GM12892 (cell line): ENCODE data around the gene RTRAF.

Experiments used
- DNase-seq: peaks from one replicate; pipeline ENCODE4 v3.0.0; 2011; ENCODE audit not compliant: insufficient read length
- FAIRE-seq: peaks from 2 replicates; lab custom pipeline; 2011; peaks lifted over from hg19 to GRCh38; lab: Jason Lieb, UNC
- POLR2A ChIP-seq: IDR thresholded peaks from 2 replicates; pipeline ENCODE4 v1.6.1; 2011; ENCODE audit warnings: low read depth, low read length, control low read depth
- POLR2AphosphoS5 ChIP-seq: IDR thresholded peaks from 2 replicates; pipeline ENCODE4 v1.6.1; 2011; ENCODE audit warnings: low read depth, low read length, control low read depth
- TAF1 ChIP-seq: IDR thresholded peaks from 2 replicates; pipeline ENCODE4 v1.6.1; 2011; ENCODE audit warnings: low read depth, mild to moderate bottlenecking, control low read depth, low read length, borderline replicate concordance

The RTRAF gene

DNA sequence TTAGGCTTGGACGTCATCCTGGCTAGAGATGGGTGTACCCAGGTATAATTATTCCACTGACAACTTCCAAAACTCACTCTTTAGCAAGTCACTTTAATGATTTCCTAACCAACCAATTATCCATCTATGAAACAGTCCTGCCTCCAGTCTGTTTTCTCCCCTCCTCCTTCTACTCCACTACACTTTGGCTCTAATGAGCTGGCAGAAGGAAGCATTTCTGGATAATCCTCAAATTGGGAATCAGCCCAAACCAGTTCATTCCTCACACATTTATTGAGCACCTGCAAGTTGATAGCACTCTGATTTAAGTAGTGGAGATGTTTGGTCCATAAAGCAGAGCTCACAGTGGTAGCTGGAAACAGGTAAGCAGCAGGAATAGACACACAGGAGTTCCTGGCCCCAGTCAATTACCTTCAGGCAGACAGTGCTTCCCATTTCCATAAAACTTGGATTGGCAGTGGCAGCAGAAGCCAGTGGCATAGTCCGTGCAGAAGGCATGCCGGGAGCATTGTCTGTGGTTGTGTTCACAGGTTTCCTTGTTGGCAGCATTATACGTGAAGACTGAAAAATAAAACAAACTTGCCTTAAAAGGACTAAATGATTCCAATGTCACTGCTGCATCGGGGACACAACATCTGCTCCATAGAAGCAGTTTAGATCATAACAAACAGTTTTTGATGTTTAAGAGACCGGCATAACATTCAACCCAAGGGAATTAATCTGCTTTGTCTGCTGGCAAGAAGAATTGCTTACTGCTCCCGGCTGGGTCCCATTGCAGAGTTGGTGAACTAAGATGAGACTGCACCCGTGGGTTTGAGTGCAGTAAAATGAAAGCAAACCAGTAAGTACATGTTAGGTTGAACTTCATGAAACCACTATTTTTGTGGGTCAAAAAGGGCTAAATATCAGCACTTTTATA, 53.3 kb downstream of the RTRAF start:
- no peak for FAIRE-seq
- no peak for DNase-seq
- TF ChIP-seq POLR2AphosphoS5, result no peak
- no peak for TF ChIP-seq POLR2A
- no peak for TF ChIP-seq TAF1

DNA sequence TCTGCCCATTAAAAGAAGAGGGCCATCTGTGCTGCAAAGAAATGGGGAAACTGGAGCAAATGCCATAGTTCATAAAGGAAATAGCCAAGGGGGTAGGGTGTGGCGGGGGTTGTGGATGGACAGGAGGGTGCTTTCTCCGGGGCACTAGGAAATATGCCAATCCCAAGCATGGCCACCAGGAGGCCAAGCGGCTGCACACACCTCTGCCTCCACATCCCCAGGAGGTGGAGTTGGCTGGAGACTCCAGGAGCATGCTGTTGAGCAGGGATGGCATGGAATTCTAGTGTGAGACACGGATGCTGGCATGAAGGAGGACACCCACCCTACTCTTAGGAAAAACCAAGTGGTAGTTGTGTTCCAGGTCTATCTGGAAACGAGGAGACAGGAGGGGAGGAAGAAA, 54.3 kb downstream of the RTRAF start:
- DNase-seq (no peak), FAIRE-seq (no peak)
- TF ChIP-seq POLR2A, result no peak
- no peak for TF ChIP-seq POLR2AphosphoS5
- TF ChIP-seq TAF1, result no peak

DNA sequence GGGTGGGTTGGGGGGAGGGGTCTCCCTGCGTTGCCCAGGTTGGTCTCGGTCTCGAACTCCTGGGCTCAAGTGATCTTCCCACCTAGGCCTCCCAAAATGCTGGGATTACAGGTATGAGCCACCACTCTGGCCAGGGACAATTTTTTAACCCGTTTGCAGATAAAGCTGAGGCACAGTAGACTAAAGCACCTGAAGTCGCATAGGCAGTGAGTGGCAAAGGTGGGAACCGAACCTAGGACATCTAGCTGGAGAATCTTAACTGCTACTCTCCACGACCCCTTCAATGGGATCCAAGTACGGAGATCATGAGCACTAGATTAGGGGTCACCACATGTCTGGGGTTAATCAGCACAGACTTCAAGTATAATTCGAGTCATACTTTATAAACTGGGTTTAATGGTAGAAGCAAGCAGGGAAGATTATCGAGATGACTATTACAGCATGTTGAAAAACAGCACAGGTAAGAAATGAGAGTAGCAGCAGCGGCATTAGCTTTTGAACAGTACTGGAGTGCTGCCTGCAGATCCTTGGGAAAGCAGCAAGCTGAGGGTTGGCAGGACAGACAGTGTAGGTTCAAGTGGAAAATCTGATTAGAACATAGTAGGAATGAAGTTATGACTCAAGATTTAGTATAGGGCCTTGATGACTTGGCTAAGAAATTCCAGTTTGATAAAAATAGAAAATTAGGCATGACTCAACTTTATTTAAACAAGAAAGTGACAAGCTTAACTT, 55.6 kb downstream of the RTRAF start:
- no peak for DNase-seq

GRCh38 chr14:52046376-52046917, 57.1 kb downstream of the RTRAF start:
- FAIRE-seq (no peak), DNase-seq (no peak)
- no peak for TF ChIP-seq TAF1
- no peak for TF ChIP-seq POLR2AphosphoS5
- TF ChIP-seq POLR2A, result no peak

More for the DNA sequence above, 55.6 kb downstream of the RTRAF start:
- no peak for FAIRE-seq
- TF ChIP-seq POLR2A (no peak), TAF1 (no peak), POLR2AphosphoS5 (no peak)

DNA sequence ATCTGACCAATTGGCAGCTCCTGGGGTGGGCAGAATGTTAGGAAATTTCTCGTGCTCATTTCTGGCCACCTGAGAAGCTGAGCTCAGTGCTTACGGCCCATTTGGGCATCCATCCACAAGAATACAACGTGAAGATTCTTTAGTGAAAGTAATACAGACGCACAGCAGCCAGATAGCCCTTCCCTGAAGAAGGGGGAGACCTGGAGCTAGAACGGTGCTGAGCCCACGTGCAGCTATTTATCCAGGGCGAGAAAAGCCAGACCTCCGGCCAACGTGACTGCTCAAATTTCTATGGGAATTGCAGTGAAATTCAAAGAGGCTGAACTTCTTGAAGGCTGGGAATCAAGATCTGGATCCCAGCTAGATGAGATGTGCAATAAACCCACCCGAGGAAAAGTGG, 58.8 kb downstream of the RTRAF start:
- TF ChIP-seq POLR2A, result no peak
- FAIRE-seq, result no peak
- no peak for DNase-seq

- no peak for DNase-seq
- FAIRE-seq, result no peak
- TF ChIP-seq POLR2AphosphoS5, result no peak
- no peak for TF ChIP-seq POLR2A
- TF ChIP-seq TAF1, result no peak
These were observed 59.4 kb downstream of the RTRAF start for GRCh38 chr14:52048641-52049204.

- TF ChIP-seq TAF1 (no peak), POLR2AphosphoS5 (no peak), POLR2A (no peak)
- FAIRE-seq, result no peak
- no peak for DNase-seq
These were observed 59.9 kb downstream of the RTRAF start for GRCh38 chr14:52049271-52049670.

GRCh38 chr14:52049721-52050588, 60.6 kb downstream of the RTRAF start:
- TF ChIP-seq POLR2AphosphoS5, result no peak
- TF ChIP-seq TAF1, result no peak
- no peak for TF ChIP-seq POLR2A
- no peak for DNase-seq
- no peak for FAIRE-seq

DNA sequence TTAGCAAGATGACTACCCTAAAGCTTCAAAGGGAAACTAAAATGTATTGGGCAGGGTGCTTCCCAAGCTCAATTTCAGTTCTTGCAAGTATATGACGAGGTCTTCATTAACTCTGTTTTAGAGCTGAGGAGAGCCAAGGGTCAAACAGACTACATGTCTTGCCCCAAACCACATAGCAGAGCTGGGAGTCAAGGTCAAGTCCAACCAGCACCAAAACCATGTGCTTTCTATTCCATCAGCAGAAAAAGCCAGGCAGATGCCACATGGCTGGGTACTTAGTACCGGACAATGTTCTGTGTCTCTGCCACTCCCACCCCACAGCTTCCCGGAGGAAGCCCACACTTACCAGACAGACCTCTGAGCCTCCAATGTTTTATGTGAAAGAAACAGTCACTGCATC, 61.9 kb downstream of the RTRAF start:
- peak; percentile 17 for FAIRE-seq
- DNase-seq, result no peak
- TF ChIP-seq TAF1 (no peak), POLR2A (no peak), POLR2AphosphoS5 (no peak)

- no peak for FAIRE-seq
- DNase-seq, result no peak
- no peak for TF ChIP-seq POLR2A
- TF ChIP-seq TAF1, result no peak
- no peak for TF ChIP-seq POLR2AphosphoS5
These were observed 62.5 kb downstream of the RTRAF start for GRCh38 chr14:52051871-52052270.
